ENCODE data around the gene VTCN1. TPM values are rescaled to one million over a fixed set of nuclear protein-coding genes. Genes with fewer than 3 reads are reported as not detected.

Gene VTCN1
- not detected in 2 replicates for total RNA-seq

GRCh38 chr1:117210831-117211261 lies at the start of gene VTCN1:
Gene VTCN1, minus strand, starts transcription at chr1:117210927. Its CDS starts 72 bp downstream, at chr1:117210855.

GRCh38 chr1:117121589-117122329 lies 89.0 kb downstream of the VTCN1 start, which contains the start of gene TRIM45:
Gene TRIM45, minus strand, starts transcription at chr1:117121749. Its CDS starts 548 bp downstream, at chr1:117121201.

Small RNA genes lying within 50 kb of the gene (small RNA-seq; reads per million reads assigned to genes)
- 30.7 reads per million, percentile 96 among the genes with 10 or more reads in this experiment for gene MIR942
- not detected for gene RF00017

Other genes starting within 250 kb of the VTCN1 start
- 0.49 TPM in 1 of 2 replicates, not detected in the other for gene CD101, start 209.2 kb downstream of the VTCN1 start, total RNA-seq
- gene TTF2, start 150.6 kb downstream of the VTCN1 start, total RNA-seq: 8.4 and 8.9 TPM in 2 replicates
- gene TRIM45, start 89.2 kb downstream of the VTCN1 start, total RNA-seq: 1.2 and 2.1 TPM in 2 replicates
- 42.5 and 43.1 TPM in 2 replicates for gene MAN1A2, start 156.5 kb upstream of the VTCN1 start, total RNA-seq